D721Med (cell line): Measurements from ENCODE around the gene BCR.

ENCODE experiments used
- DNase-seq: peaks from one replicate; pipeline ENCODE4 v3.0.0; 2011; ENCODE audit warnings: low spot score; ENCODE audit not compliant: insufficient read length
- FAIRE-seq: peaks from 2 replicates; lab custom pipeline; 2011; peaks lifted over from hg19 to GRCh38; lab: Jason Lieb, UNC
- CTCF ChIP-seq: IDR thresholded peaks from 2 replicates; pipeline ENCODE4 v1.5.1; 2012; ENCODE audit warnings: mild to moderate bottlenecking, control low read depth; ENCODE audit not compliant: insufficient read depth; ENCODE audit errors: missing control alignments

Gene BCR

GRCh38 chr22:23273445-23274145 is 93.3 kb downstream of the BCR start:
- DNase-seq = no peak
- no peak for FAIRE-seq
- no peak for TF ChIP-seq CTCF

- no peak for TF ChIP-seq CTCF
- no peak for DNase-seq
Observed at GRCh38 chr22:23274146-23274526, 93.8 kb downstream of the BCR start.

DNA sequence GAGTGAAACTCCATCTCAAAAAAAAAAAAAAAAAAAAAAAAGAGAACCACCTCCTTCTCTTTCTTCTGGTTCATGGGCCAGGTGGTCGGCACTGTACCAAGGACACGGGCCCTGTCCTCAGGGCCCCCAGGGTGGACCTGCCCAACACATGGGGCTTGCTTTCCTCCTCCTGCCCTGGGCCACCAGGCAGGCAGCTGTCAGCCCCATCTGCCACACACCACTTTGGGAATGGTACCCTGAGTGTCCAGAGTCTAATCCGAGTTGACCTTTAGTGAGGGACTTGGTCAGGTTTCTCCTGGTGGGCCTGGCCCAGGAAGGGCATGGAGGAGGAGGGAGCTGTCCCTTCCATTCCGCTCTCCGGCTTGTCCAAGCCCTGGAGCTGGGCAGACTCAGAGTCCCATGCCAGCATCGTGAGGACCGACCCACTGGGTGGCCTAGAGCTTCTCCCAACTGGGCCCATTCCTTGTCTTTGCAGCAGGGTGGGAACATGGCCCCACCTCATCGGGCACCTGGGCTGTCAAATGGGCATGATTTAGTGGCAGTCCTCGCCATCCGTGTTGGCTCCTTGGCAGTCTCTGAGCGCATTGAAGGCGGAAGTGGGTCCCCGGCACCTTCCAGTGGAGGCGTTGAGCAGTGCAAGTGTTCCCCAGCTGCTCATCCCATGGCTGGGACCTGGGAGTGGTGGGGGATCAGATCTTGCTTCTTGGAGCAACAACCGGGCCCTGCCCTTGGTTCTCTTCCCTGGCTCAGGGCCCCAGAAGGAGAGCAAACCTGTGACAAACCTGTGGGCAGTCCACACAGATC is 94.8 kb downstream of the BCR start:
- no peak for TF ChIP-seq CTCF
- DNase-seq = no peak
- no peak for FAIRE-seq

More at GRCh38 chr22:23274146-23274526, 93.8 kb downstream of the BCR start:
- no peak for FAIRE-seq

- no peak for TF ChIP-seq CTCF
- FAIRE-seq (no peak), DNase-seq (no peak)
Observed at GRCh38 chr22:23275751-23276150, 95.4 kb downstream of the BCR start.

- DNase-seq = no peak
- no peak for TF ChIP-seq CTCF
- FAIRE-seq = no peak
Observed at GRCh38 chr22:23276656-23277582, 96.6 kb downstream of the BCR start.

DNA sequence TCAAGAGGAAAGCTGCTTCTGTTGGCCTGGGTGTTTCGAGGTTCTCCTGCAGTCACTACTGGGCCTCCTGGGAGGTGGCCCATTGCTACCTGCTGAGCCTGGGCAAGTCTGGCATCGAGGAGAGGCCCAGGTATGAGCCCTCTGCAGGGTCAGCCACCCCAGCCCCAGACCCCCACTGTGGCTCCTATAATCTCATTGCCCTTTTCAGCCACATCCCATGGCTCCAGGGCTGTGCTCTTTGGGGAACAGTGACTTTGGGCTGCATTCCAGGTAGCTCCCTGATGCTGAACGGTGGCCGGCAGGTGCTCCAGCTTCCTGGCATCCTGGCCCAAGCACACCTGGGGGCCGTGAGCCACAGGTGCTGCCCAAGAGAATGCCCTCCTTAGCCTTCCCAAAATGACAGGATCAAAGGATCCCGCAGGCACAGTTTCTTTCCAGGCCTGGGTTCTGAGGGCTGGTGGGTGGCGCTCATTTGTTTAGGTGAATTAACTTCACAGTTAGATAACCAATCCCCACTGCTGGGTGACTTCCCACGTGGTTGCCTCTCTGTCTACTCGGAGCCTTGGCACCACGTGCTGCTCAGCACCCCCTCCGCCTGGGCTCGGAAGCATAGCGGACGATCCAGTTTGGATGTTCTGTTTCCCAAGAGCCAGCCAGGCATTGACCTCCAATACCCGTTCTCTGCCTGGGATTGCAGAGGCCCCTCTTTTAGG is 97.4 kb downstream of the BCR start:
- no peak for FAIRE-seq
- no peak for TF ChIP-seq CTCF
- no peak for DNase-seq
